ENCODE results near the gene AKIP1. TPM values are rescaled to one million over a fixed set of nuclear protein-coding genes. Genes with fewer than 3 reads are reported as not detected.

AKIP1 gene
- total RNA-seq, 4 donors from 2014 or later = 5.2 to 21.2 (median 11.0) TPM

GRCh38 chr11:8956860-8957259 is 45.9 kb downstream of the AKIP1 start:
- in situ Hi-C loops (cut with MboI; ENCODE audit: low pct_ligation_motif_present in 1 of 4, low pct_unique_long_range_greater_than_20kb in 1 of 4, low sequenced_read_pairs in 3 of 4) (loop anchor here in 3 of 4 donors (25.0 kb wide), 1 partner anchor 270 kb away; the partner anchor contains the start of genes RPL27A (in 3 of the 3) and TRIM66 (in 3 of the 3)), intact Hi-C loops (cut with DNase I; ENCODE audit: low total_unique reads) (no loop called here)
- Histone ChIP-seq H3K27me3 (no peaks in the 10 kb centered on the region), H3K4me1 (peaks cover 3 to 14% (median 8%) of the 10 kb centered on the region in 4 donors), H3K36me3 (peaks cover 0 to 39% (median 12%) of the 10 kb centered on the region in 4 donors), H3K27ac (no peak overlapping the region), H3K9me3 (no peaks in the 10 kb centered on the region), H3K4me3 (no peak overlapping the region)
- WGBS, 2 donors (ENCODE audit: low coverage in 1 of 2) = 67 to 77% methylated on average over 2 to 4 of the region's 4 CpGs
- no peak for DNase-seq
- TF ChIP-seq EP300 (IDR thresholded peaks at IDR 0.05; ENCODE audit: low read depth) = no peak
- TF ChIP-seq POLR2AphosphoS5 (IDR thresholded peaks at IDR 0.05) = no peak
- no peak for TF ChIP-seq POLR2A (IDR thresholded peaks at IDR 0.05)
- no peak for TF ChIP-seq CTCF (IDR thresholded peaks at IDR 0.05)

- in situ Hi-C loops (cut with MboI; ENCODE audit: low pct_ligation_motif_present in 1 of 4, low pct_unique_long_range_greater_than_20kb in 1 of 4, low sequenced_read_pairs in 3 of 4) = loop anchor here in 3 of 4 donors (25.0 kb wide), 1 partner anchor 272 kb away; the partner anchor contains the start of genes RPL27A (in 3 of the 3) and TRIM66 (in 3 of the 3)
- Histone ChIP-seq H3K9me3 (no peaks in the 10 kb centered on the region), H3K4me1 (peaks cover 13 to 27% (median 20%) of the 10 kb centered on the region in 4 donors), H3K27ac (peak overlapping the region; percentile 47 to 74 (median 68)), H3K36me3 (peaks cover 0 to 19% (median 4%) of the 10 kb centered on the region in 4 donors), H3K4me3 (no peak overlapping the region), H3K27me3 (no peaks in the 10 kb centered on the region)
- intact Hi-C loops (cut with DNase I; ENCODE audit: low total_unique reads) = loop anchor here (5.0 kb wide), 2 partner anchors 47 to 277 kb away; partner anchors contain the start of genes AKIP1, RPL27A and TRIM66
- WGBS, 2 donors (ENCODE audit: low coverage in 1 of 2) = 25 to 36% methylated on average over 2 of the region's 2 CpGs
- DNase-seq = peak; percentile 15
- no peak for TF ChIP-seq POLR2A (IDR thresholded peaks at IDR 0.05)
- no peak for TF ChIP-seq EP300 (IDR thresholded peaks at IDR 0.05; ENCODE audit: low read depth)
- TF ChIP-seq CTCF (IDR thresholded peaks at IDR 0.05) = peak; percentile 48 to 65 (median 49)
- no peak for TF ChIP-seq POLR2AphosphoS5 (IDR thresholded peaks at IDR 0.05)
Measured at GRCh38 chr11:8959546-8960166, 48.7 kb downstream of the AKIP1 start.

GRCh38 chr11:8961401-8961800 is 50.4 kb downstream of the AKIP1 start:
- Histone ChIP-seq H3K4me1 (peaks cover 16 to 35% (median 25%) of the 10 kb centered on the region in 4 donors), H3K27me3 (no peaks in the 10 kb centered on the region), H3K27ac (no peak overlapping the region), H3K4me3 (no peak overlapping the region), H3K9me3 (no peaks in the 10 kb centered on the region), H3K36me3 (peaks cover 0 to 4% (median 0%) of the 10 kb centered on the region in 4 donors)
- in situ Hi-C loops (cut with MboI; ENCODE audit: low pct_ligation_motif_present in 1 of 4, low pct_unique_long_range_greater_than_20kb in 1 of 4, low sequenced_read_pairs in 3 of 4) (loop anchor here in 3 of 4 donors (25.0 kb wide), 1 partner anchor 274 kb away; the partner anchor contains the start of genes RPL27A (in 3 of the 3) and TRIM66 (in 3 of the 3)), intact Hi-C loops (cut with DNase I; ENCODE audit: low total_unique reads) (loop anchor here (5.0 kb wide), 2 partner anchors 49 to 279 kb away; partner anchors contain the start of genes AKIP1, RPL27A and TRIM66)
- TF ChIP-seq EP300 (IDR thresholded peaks at IDR 0.05; ENCODE audit: low read depth) (no peak), CTCF (IDR thresholded peaks at IDR 0.05) (no peak), POLR2AphosphoS5 (IDR thresholded peaks at IDR 0.05) (no peak), POLR2A (IDR thresholded peaks at IDR 0.05) (no peak)
- no peak for DNase-seq
- 50 to 62% methylated on average over 2 of the region's 2 CpGs for WGBS, 2 donors (ENCODE audit: low coverage in 1 of 2)

GRCh38 chr11:8962841-8963240 is 51.9 kb downstream of the AKIP1 start:
- H3K9me3 ChIP-seq = no peaks in the 10 kb centered on the region
- intact Hi-C loops (cut with DNase I; ENCODE audit: low total_unique reads) (loop anchor here (5.0 kb wide), 2 partner anchors 51 to 281 kb away; partner anchors contain the start of genes AKIP1, RPL27A and TRIM66), in situ Hi-C loops (cut with MboI; ENCODE audit: low pct_ligation_motif_present in 1 of 4, low pct_unique_long_range_greater_than_20kb in 1 of 4, low sequenced_read_pairs in 3 of 4) (loop anchor here in 3 of 4 donors (25.0 kb wide), 1 partner anchor 276 kb away; the partner anchor contains the start of genes RPL27A (in 3 of the 3) and TRIM66 (in 3 of the 3))
- H3K27ac ChIP-seq = peak overlapping the region; percentile 93 to 99 (median 96)
- peaks cover 16 to 35% (median 25%) of the 10 kb centered on the region in 4 donors for H3K4me1 ChIP-seq
- WGBS, 2 donors (ENCODE audit: low coverage in 1 of 2) = 7% methylated on average over 2 of the region's 2 CpGs
- no peaks in the 10 kb centered on the region for H3K27me3 ChIP-seq
- TF ChIP-seq EP300 (IDR thresholded peaks at IDR 0.05; ENCODE audit: low read depth) (no peak), CTCF (IDR thresholded peaks at IDR 0.05) (no peak), POLR2A (IDR thresholded peaks at IDR 0.05) (no peak), POLR2AphosphoS5 (IDR thresholded peaks at IDR 0.05) (no peak)
- H3K4me3 ChIP-seq = peak overlapping the region in 2 of 4 donors; percentile 69 to 87
- no peak for DNase-seq
- H3K36me3 ChIP-seq = no peaks in the 10 kb centered on the region

All from transverse colon (tissue), 4 donors.